Astrocyte of the spinal cord (primary cell): ENCODE data around the gene MAT2A.
"Not testable (repeated sequence)": the region's sequence is repeated elsewhere in the genome, so short reads cannot be mapped to it uniquely, and the experiment has no call there.

Source experiments
- DNase-seq: peaks from one replicate; pipeline ENCODE4 v3.0.0; 2011; ENCODE audit warnings: low read depth, low spot score
- H3K4me3 ChIP-seq: 2 replicates; pipeline ENCODE4 v1.5.1; 2011; ENCODE audit warnings: low read depth, mild to moderate bottlenecking, low read length, moderate library complexity
- in situ Hi-C: cut with HindIII; loops from 2 replicates; pipeline ENCODE4 v1.10.0; 2017; ENCODE audit warnings: low sequenced_read_pairs
- TF ChIP-seq, protein P1 (sequence below): IDR thresholded peaks from 2 replicates; pipeline ENCODE4 v1.5.1; 2012; ENCODE audit warnings: low read depth, mild to moderate bottlenecking, low read length, inconsistent platforms

MAT2A gene

DNA sequence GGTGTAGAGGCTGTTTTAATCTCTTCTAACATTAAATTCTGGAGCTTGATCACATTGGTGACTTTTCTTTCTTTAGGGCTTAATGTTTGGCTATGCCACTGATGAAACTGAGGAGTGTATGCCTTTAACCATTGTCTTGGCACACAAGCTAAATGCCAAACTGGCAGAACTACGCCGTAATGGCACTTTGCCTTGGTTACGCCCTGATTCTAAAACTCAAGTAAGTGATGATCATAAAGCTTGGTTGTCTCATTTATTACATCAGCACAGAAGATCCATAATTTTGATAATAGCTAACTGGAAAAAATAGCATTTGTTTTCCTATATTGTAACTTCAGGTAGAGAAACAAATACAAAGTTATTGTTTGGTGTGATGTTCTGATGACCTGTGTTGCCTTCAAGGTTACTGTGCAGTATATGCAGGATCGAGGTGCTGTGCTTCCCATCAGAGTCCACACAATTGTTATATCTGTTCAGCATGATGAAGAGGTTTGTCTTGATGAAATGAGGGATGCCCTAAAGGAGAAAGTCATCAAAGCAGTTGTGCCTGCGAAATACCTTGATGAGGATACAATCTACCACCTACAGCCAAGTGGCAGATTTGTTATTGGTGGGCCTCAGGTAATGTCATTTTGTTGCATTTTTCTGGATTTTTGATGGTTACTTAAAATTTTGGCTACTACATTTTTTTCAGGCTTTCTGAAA is 2.9 kb downstream of the MAT2A start:
- DNase-seq: no peak
- H3K4me3 ChIP-seq: peak overlapping the region; percentile 64
- TF ChIP-seq, protein P1, sequence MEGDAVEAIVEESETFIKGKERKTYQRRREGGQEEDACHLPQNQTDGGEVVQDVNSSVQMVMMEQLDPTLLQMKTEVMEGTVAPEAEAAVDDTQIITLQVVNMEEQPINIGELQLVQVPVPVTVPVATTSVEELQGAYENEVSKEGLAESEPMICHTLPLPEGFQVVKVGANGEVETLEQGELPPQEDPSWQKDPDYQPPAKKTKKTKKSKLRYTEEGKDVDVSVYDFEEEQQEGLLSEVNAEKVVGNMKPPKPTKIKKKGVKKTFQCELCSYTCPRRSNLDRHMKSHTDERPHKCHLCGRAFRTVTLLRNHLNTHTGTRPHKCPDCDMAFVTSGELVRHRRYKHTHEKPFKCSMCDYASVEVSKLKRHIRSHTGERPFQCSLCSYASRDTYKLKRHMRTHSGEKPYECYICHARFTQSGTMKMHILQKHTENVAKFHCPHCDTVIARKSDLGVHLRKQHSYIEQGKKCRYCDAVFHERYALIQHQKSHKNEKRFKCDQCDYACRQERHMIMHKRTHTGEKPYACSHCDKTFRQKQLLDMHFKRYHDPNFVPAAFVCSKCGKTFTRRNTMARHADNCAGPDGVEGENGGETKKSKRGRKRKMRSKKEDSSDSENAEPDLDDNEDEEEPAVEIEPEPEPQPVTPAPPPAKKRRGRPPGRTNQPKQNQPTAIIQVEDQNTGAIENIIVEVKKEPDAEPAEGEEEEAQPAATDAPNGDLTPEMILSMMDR: no peak
- in situ Hi-C loops: loop anchor here (25.0 kb wide), 1 partner anchor 130 kb away; the partner anchor contains the start of genes CAPG and SH2D6

DNA sequence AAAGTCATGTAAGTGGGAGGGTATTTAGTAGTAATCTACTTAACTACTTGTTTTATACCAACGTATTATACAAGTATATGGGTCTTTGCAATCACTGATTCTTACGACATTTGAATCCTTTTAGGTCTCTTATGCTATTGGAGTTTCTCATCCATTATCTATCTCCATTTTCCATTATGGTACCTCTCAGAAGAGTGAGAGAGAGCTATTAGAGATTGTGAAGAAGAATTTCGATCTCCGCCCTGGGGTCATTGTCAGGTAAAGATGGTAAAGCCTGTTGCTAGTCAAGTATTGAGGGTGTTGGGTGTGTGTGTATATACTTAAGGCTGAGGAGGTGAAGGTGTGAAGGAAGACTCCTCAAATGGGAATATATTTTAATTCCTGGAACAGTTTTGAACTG is 3.8 kb downstream of the MAT2A start:
- no peak for DNase-seq
- no peak overlapping the region for H3K4me3 ChIP-seq
- in situ Hi-C loops: loop anchor here (25.0 kb wide), 1 partner anchor 130 kb away; the partner anchor contains the start of genes CAPG and SH2D6
- TF ChIP-seq, protein P1: no peak

DNA sequence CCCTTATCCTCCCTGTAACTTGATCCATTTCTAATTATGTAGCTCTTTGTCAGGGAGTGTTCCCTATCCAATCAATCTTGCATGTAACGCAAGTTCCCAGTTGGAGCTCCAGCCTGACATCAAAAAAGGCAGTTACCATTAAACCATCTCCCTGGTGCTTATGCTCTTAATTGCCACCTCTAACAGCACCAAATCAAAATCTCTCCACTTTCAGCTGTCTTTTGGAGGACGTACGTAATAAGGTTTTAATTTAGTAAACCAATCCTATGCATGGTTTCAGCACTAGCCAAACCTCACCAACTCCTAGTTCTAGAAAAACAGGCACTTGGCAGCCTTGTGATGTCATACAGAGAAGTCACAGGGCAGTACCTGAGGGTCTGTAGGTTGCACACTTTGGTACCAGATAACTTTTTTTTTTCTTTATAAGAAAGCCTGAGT is 5.3 kb downstream of the MAT2A start:
- not testable (repeated sequence) for DNase-seq, H3K4me3 ChIP-seq
- in situ Hi-C loops: loop anchor here (25.0 kb wide), 1 partner anchor 132 kb away; the partner anchor contains the start of genes CAPG and SH2D6

DNA sequence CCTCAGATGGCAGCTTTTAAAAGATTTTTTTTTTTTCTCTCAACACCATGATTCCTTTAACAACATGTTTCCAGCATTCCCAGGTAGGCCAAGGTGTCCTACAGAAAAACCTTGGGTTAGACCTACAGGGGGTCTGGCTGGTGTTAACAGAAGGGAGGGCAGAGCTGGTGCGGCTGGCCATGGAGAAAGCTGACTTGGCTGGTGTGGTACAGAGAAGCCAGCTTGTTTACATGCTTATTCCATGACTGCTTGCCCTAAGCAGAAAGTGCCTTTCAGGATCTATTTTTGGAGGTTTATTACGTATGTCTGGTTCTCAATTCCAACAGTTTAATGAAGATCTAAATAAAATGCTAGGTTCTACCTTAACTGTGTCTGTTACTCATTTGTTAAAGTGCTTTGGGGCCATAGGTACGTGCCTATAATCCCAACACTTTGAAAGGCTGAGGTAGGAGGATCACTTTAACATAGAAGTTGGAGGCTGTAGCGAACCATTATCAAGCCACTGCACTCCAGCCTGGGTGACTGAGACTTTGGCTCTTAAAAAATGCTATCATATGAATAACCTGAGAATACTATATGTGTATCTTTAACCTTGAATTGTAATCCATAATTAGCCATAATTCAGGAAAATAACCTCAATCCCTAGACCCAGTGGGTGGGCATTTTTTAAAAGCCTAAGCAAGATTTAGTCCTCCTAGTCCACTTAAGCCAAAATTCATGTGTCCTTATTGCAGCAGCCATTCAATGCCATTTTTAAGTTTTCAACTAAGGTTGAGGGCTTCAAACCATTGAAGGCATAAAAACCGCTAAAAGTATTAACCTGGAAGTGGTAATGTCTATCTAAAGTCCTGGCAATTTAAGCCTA is 6.2 kb downstream of the MAT2A start:
- not testable (repeated sequence) for DNase-seq, H3K4me3 ChIP-seq
- in situ Hi-C loops: loop anchor here (25.0 kb wide), 1 partner anchor 133 kb away; the partner anchor contains the start of genes CAPG and SH2D6

DNA sequence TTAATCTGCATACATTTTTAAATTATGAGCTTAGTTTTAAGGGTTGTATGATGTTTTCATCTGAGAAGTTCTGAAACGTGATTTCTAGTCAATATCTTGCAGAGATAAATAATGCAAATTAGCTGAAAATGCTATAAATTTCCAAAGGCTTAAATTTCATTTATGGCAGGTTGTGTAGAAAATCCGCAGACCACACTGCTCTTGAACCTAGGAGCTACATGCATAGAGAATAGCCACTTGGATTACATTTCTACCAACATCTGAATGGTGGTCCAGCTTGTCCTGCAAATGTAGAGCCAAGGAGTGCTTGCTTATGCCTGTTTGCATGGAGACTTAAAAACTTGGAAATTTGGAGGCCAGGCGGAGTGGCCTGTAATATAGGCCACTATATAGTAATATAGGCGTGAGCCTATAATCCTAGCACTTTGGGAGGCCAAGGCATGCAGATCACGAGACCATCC is 6.8 kb downstream of the MAT2A start:
- no peak overlapping the region for H3K4me3 ChIP-seq
- no peak for DNase-seq
- TF ChIP-seq, protein P1: no peak
- in situ Hi-C loops: loop anchor here (25.0 kb wide), 1 partner anchor 134 kb away; the partner anchor contains the start of genes CAPG and SH2D6

DNA sequence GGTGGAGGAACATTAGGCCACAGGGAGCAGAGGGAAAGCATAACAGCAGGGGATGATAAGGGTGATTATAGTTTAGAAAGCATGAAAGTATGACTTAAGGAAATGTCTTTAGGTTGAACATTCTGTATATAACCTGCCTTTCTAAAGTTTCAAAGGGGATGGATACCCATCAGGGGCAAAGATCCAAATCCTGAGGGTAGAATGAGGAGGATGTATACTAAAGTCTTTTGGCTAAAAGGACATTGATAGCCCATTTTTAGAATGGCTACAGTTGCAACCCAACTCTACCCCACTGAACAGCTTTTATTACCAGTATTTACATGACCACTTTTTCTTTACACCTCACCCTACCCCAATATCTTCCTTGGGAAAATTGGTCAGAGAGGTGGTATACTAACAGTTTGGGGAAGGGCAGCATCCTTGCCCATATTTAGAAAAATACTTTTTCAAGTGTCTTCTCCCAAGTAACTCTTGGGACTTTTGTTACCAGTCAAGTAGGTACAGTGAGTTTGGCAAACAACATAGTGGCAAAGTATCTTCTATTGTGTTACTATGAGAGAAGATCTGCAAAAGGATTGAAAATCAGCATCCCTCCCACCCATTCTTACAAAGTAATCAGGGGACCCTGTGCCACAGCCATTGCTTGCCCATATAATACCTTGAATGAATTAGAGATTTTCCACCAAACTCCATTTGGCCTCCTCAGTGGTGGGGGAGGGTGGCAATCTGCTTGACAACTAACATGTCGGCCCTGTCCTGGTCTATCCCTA is 8.3 kb downstream of the MAT2A start:
- H3K4me3 ChIP-seq: no peak overlapping the region
- TF ChIP-seq, protein P1: no peak
- in situ Hi-C loops: loop anchor here (25.0 kb wide), 1 partner anchor 135 kb away; the partner anchor contains the start of genes CAPG and SH2D6
- DNase-seq: no peak
